Sigmoid colon (tissue), 4 donors: ENCODE results near the gene KCNH5.

Experiments
- EP300 ChIP-seq, 4 donors: sonication (generic); formaldehyde crosslinking; IDR thresholded peaks; one replicate each; pipeline ENCODE4 v1.6.1; 2017; ENCODE audit warnings: antibody characterized with exemption in 4 of 4
- TF ChIP-seq, protein P1 (sequence below), 4 experiments: fragments of 450-650 bp in 3 of 4; fragments of 200-600 bp in 1 of 4; IDR thresholded peaks; one replicate each; pipeline ENCODE4 v1.5.1; 2016 to 2019; ENCODE audit warnings: antibody characterized with exemption in 4 of 4, mild to moderate bottlenecking in 3 of 4, moderate library complexity in 2 of 4

DNA sequence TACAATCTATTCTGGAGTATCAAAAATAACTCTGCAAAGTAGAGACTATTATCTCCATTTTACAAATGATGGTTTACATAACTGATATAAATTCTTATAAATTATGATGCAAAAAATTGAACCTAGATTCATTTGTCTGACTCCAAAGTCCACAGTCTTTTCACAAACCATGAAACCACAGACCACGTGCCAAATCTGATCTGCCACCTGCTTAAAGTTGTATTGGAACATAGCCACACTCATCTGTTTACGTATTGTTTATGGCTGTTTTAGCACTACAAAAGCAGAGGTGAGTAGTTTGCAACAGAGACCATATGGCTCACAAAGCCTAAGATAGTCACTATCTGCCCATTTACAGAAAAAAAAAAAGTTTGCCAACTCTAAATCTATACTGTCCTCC lies 105.3 kb downstream of the KCNH5 start:
- TF ChIP-seq, protein P1, sequence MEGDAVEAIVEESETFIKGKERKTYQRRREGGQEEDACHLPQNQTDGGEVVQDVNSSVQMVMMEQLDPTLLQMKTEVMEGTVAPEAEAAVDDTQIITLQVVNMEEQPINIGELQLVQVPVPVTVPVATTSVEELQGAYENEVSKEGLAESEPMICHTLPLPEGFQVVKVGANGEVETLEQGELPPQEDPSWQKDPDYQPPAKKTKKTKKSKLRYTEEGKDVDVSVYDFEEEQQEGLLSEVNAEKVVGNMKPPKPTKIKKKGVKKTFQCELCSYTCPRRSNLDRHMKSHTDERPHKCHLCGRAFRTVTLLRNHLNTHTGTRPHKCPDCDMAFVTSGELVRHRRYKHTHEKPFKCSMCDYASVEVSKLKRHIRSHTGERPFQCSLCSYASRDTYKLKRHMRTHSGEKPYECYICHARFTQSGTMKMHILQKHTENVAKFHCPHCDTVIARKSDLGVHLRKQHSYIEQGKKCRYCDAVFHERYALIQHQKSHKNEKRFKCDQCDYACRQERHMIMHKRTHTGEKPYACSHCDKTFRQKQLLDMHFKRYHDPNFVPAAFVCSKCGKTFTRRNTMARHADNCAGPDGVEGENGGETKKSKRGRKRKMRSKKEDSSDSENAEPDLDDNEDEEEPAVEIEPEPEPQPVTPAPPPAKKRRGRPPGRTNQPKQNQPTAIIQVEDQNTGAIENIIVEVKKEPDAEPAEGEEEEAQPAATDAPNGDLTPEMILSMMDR (IDR thresholded peaks at IDR 0.05): no peak
- TF ChIP-seq EP300 (IDR thresholded peaks at IDR 0.05): no peak
